Activated CD8-positive, alpha-beta T cell treated with anti-CD3 and anti-CD28 coated beads for 36 hours (primary cell): Measurements from ENCODE around the gene ALPI. TPM values are rescaled to one million over a fixed set of nuclear protein-coding genes. Genes with fewer than 3 reads are reported as not detected.

Source experiments
- ATAC-seq: fragments of 200-7000 bp; cut with Tn5 transposase; one replicate; pipeline ENCODE4 v1.10.0; 2021; ENCODE audit warnings: mild to moderate bottlenecking, moderate library complexity
- CTCF ChIA-PET: fragments of 350-600 bp; sonication (Branson Sonifier 250); formaldehyde crosslinking; loops from one replicate; lab custom pipeline; 2021; ENCODE audit warnings: antibody characterized with exemption; lab: Charles Lee
- POLR2A ChIA-PET: fragments of 350-600 bp; sonication (Branson Sonifier 250); formaldehyde crosslinking; loops from one replicate; lab custom pipeline; 2021; ENCODE audit warnings: antibody characterized with exemption; lab: Charles Lee
- DNase-seq: peaks from one replicate; pipeline ENCODE4 v3.0.0-alpha.2; 2020
- H3K27ac Mint-ChIP-seq: one replicate; pipeline ENCODE4 v1.8.0; 2021; ENCODE audit warnings: mild to moderate bottlenecking, mixed read lengths
- H3K27me3 Mint-ChIP-seq: one replicate; pipeline ENCODE4 v1.8.0; 2021; ENCODE audit warnings: mixed read lengths
- H3K36me3 Mint-ChIP-seq: one replicate; pipeline ENCODE4 v1.8.0; 2021; ENCODE audit warnings: low read depth, mixed read lengths
- H3K4me1 Mint-ChIP-seq: one replicate; pipeline ENCODE4 v1.8.0; 2021; ENCODE audit warnings: low read depth, mixed read lengths
- H3K4me3 Mint-ChIP-seq: one replicate; pipeline ENCODE4 v1.8.0; 2021; ENCODE audit warnings: mild to moderate bottlenecking, moderate library complexity, mixed read lengths
- H3K9me3 Mint-ChIP-seq: one replicate; pipeline ENCODE4 v1.8.0; 2021; ENCODE audit warnings: mixed read lengths
- CTCF ChIP-seq: fragments of 200-600 bp; IDR thresholded peaks from one replicate; pipeline ENCODE4 v1.8.0; 2022; ENCODE audit warnings: antibody characterized with exemption, mild to moderate bottlenecking
- intact Hi-C: fragments of 100-400 bp; cut with micrococcal nuclease; formaldehyde crosslinking; loops from one replicate; pipeline ENCODE4 v1.10.0; 2022
- total RNA-seq, 2 experiments: library from RNA; stranded (reverse); gene quantifications; one replicate each; pipeline ENCODE4 v1.2.3, GENCODE V29; 2021

The ALPI gene
- total RNA-seq, 2 experiments from 2014 or later, result not detected

GRCh38 chr2:232459419-232460035 is 3.6 kb downstream of the ALPI start:
- CTCF ChIA-PET, result no interaction called here

GRCh38 chr2:232460171-232460570 is 4.2 kb downstream of the ALPI start:
- ATAC-seq (no peak), DNase-seq (no peak)
- ChIA-PET POLR2A (no interaction called here), CTCF (no interaction called here)
- H3K4me3 Mint-ChIP-seq, result no peak overlapping the region
- no peaks in the 10 kb centered on the region for H3K4me1 Mint-ChIP-seq
- no peak for TF ChIP-seq CTCF
- no peak overlapping the region for H3K27ac Mint-ChIP-seq
- H3K9me3 Mint-ChIP-seq, result no peaks in the 10 kb centered on the region
- H3K27me3 Mint-ChIP-seq, result peaks cover 20% of the 10 kb centered on the region
- H3K36me3 Mint-ChIP-seq, result no peaks in the 10 kb centered on the region
- intact Hi-C loops, result no loop called here

More at GRCh38 chr2:232459419-232460035, 3.6 kb downstream of the ALPI start:
- no peaks in the 10 kb centered on the region for H3K4me1 Mint-ChIP-seq
- POLR2A ChIA-PET, result no interaction called here
- no peaks in the 10 kb centered on the region for H3K36me3 Mint-ChIP-seq
- no peaks in the 10 kb centered on the region for H3K9me3 Mint-ChIP-seq
- no peak for TF ChIP-seq CTCF
- H3K27ac Mint-ChIP-seq, result no peak overlapping the region
- no peak overlapping the region for H3K4me3 Mint-ChIP-seq
- peaks cover 20% of the 10 kb centered on the region for H3K27me3 Mint-ChIP-seq
- ATAC-seq (no peak), DNase-seq (no peak)
- intact Hi-C loops, result no loop called here

GRCh38 chr2:232463701-232464543 is 8.0 kb downstream of the ALPI start:
- DNase-seq (no peak), ATAC-seq (no peak)
- CTCF ChIA-PET, result interaction anchor here (1.2 to 1.9 kb wide), 4 partner anchors 19 to 563 kb away, joined by 3 to 7 read pairs (median 4); no protein-coding TSS in a partner anchor
- intact Hi-C loops, result no loop called here
- POLR2A ChIA-PET, result no interaction called here
- Mint-ChIP-seq H3K27ac (no peak overlapping the region), H3K27me3 (peaks cover 15% of the 10 kb centered on the region), H3K36me3 (no peaks in the 10 kb centered on the region), H3K4me1 (no peaks in the 10 kb centered on the region), H3K4me3 (no peak overlapping the region), H3K9me3 (no peaks in the 10 kb centered on the region)
- TF ChIP-seq CTCF, result no peak

- Mint-ChIP-seq H3K27me3 (peaks cover 12% of the 10 kb centered on the region), H3K27ac (no peak overlapping the region), H3K4me1 (no peaks in the 10 kb centered on the region), H3K4me3 (no peak overlapping the region), H3K9me3 (no peaks in the 10 kb centered on the region), H3K36me3 (no peaks in the 10 kb centered on the region)
- TF ChIP-seq CTCF, result no peak
- ChIA-PET POLR2A (no interaction called here), CTCF (interaction anchor here (1.2 to 1.9 kb wide), 4 partner anchors 9 to 564 kb away, joined by 3 to 7 read pairs (median 4); no protein-coding TSS in a partner anchor)
- intact Hi-C loops, result no loop called here
- ATAC-seq (no peak), DNase-seq (no peak)
These were observed 8.6 kb downstream of the ALPI start for GRCh38 chr2:232464544-232464885.

GRCh38 chr2:232465061-232465460 is 9.1 kb downstream of the ALPI start:
- CTCF ChIA-PET, result interaction anchor here (1.2 to 1.9 kb wide), 4 partner anchors 9 to 564 kb away, joined by 3 to 7 read pairs (median 4); no protein-coding TSS in a partner anchor
- Mint-ChIP-seq H3K4me1 (no peaks in the 10 kb centered on the region), H3K27ac (no peak overlapping the region), H3K36me3 (no peaks in the 10 kb centered on the region), H3K9me3 (no peaks in the 10 kb centered on the region), H3K4me3 (no peak overlapping the region), H3K27me3 (peaks cover 9% of the 10 kb centered on the region)
- DNase-seq (no peak), ATAC-seq (no peak)
- TF ChIP-seq CTCF, result no peak
- POLR2A ChIA-PET, result no interaction called here
- intact Hi-C loops, result no loop called here
